ENCODE measurements around the gene FYB2. TPM values are rescaled to one million over a fixed set of nuclear protein-coding genes. Genes with fewer than 3 reads are reported as not detected.

The FYB2 gene
- total RNA-seq, 1 donor from 2014 or later: 1.3 TPM

GRCh38 chr1:56797065-56797685 lies 22.0 kb downstream of the FYB2 start:
- no peaks in the 10 kb centered on the region for H3K36me3 Mint-ChIP-seq
- peaks cover 4% of the 10 kb centered on the region for H3K27me3 Mint-ChIP-seq
- no peak for TF ChIP-seq CTCF (conservative IDR thresholded peaks at IDR 0.05)
- no peak overlapping the region for H3K4me3 Mint-ChIP-seq
- H3K4me1 Mint-ChIP-seq (ENCODE audit: unreplicated experiment): peaks cover 8% of the 10 kb centered on the region
- H3K9me3 Mint-ChIP-seq: no peaks in the 10 kb centered on the region
- H3K27ac Mint-ChIP-seq: no peak overlapping the region
- no peak for DNase-seq (ENCODE audit: extremely low spot score, unreplicated experiment)

DNA sequence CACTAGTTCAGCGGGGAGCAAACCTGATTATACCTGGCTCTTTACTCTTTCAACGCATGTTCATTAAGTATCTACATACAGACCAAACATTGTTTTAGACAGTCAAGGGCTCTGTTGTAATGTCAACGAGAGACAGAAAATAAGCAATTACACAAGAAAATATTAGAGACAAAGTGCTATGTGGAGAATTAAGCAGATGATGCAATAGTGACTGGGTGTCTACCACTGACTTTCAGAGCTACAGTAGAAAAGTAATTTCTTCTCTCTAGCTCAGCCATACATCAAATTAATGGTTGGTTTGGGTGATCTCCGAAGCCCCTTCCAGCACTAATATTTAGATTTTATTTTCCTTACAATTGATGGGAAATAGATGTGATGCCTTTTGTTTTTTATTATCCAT lies 23.3 kb downstream of the FYB2 start:
- TF ChIP-seq CTCF (conservative IDR thresholded peaks at IDR 0.05): no peak
- no peaks in the 10 kb centered on the region for H3K9me3 Mint-ChIP-seq
- no peaks in the 10 kb centered on the region for H3K36me3 Mint-ChIP-seq
- no peak overlapping the region for H3K4me3 Mint-ChIP-seq
- H3K4me1 Mint-ChIP-seq (ENCODE audit: unreplicated experiment): peaks cover 8% of the 10 kb centered on the region
- no peak overlapping the region for H3K27ac Mint-ChIP-seq
- no peak for DNase-seq (ENCODE audit: extremely low spot score, unreplicated experiment)
- peaks cover 4% of the 10 kb centered on the region for H3K27me3 Mint-ChIP-seq

GRCh38 chr1:56790036-56790435 lies 29.2 kb downstream of the FYB2 start:
- Mint-ChIP-seq H3K9me3 (no peaks in the 10 kb centered on the region), H3K27me3 (peaks cover 4% of the 10 kb centered on the region), H3K4me3 (no peak overlapping the region), H3K36me3 (no peaks in the 10 kb centered on the region), H3K4me1 (ENCODE audit: unreplicated experiment) (peaks cover 10% of the 10 kb centered on the region), H3K27ac (no peak overlapping the region)
- no peak for TF ChIP-seq CTCF (conservative IDR thresholded peaks at IDR 0.05)
- DNase-seq (ENCODE audit: extremely low spot score, unreplicated experiment): no peak

DNA sequence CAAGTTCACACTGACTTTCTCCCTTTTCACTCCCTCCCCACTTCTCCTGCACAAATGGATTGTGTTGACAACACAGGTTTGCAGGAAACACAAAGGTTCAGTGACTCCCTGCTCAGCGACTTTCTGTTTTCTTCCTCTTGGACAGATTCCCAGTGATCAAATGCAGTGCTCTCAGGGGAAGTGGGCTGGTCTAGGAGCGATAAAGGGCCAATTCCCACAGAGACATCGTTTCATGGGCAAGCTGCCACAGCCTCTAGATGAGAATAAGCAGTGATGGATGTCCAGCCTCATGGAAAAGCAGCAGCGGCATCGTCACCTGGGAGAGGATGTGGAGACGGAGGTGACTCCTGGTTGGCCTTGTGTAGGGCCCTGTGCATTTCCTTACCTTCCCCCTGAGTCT lies 30.6 kb downstream of the FYB2 start:
- Mint-ChIP-seq H3K4me1 (ENCODE audit: unreplicated experiment) (peaks cover 10% of the 10 kb centered on the region), H3K4me3 (no peak overlapping the region), H3K27me3 (no peaks in the 10 kb centered on the region), H3K36me3 (no peaks in the 10 kb centered on the region), H3K27ac (no peak overlapping the region), H3K9me3 (no peaks in the 10 kb centered on the region)
- DNase-seq (ENCODE audit: extremely low spot score, unreplicated experiment): no peak
- no peak for TF ChIP-seq CTCF (conservative IDR thresholded peaks at IDR 0.05)

GRCh38 chr1:56788102-56788501 lies 31.1 kb downstream of the FYB2 start:
- no peak for TF ChIP-seq CTCF (conservative IDR thresholded peaks at IDR 0.05)
- H3K36me3 Mint-ChIP-seq: no peaks in the 10 kb centered on the region
- no peak for DNase-seq (ENCODE audit: extremely low spot score, unreplicated experiment)

GRCh38 chr1:56787330-56787729 lies 31.9 kb downstream of the FYB2 start:
- no peak for DNase-seq (ENCODE audit: extremely low spot score, unreplicated experiment)
- no peak for TF ChIP-seq CTCF (conservative IDR thresholded peaks at IDR 0.05)
- Mint-ChIP-seq H3K9me3 (no peaks in the 10 kb centered on the region), H3K4me1 (ENCODE audit: unreplicated experiment) (peaks cover 10% of the 10 kb centered on the region), H3K27me3 (no peaks in the 10 kb centered on the region), H3K27ac (no peak overlapping the region), H3K36me3 (no peaks in the 10 kb centered on the region), H3K4me3 (no peak overlapping the region)

More at GRCh38 chr1:56788102-56788501, 31.1 kb downstream of the FYB2 start:
- H3K4me1 Mint-ChIP-seq (ENCODE audit: unreplicated experiment): peaks cover 10% of the 10 kb centered on the region
- no peak overlapping the region for H3K4me3 Mint-ChIP-seq
- H3K27me3 Mint-ChIP-seq: no peaks in the 10 kb centered on the region
- no peaks in the 10 kb centered on the region for H3K9me3 Mint-ChIP-seq
- no peak overlapping the region for H3K27ac Mint-ChIP-seq

Data from type B pancreatic cell (in vitro differentiated cells).